GM21528 (cell line): ENCODE measurements around the gene GHRL.
"Not testable (repeated sequence)": the region's sequence is repeated elsewhere in the genome, so short reads cannot be mapped to it uniquely, and the experiment has no call there.

Source experiments
- ATAC-seq: cut with Tn5 transposase; IDR thresholded peaks from one replicate; pipeline ENCODE4 v1.9.1; 2021; ENCODE audit warnings: mild to moderate bottlenecking, moderate library complexity; ENCODE audit not compliant: unreplicated experiment, low FRiP score

GHRL gene

GRCh38 chr3:10279384-10280176 lies 13.2 kb downstream of the GHRL start:
- ATAC-seq: no peak

- no peak for ATAC-seq
Observed at GRCh38 chr3:10278501-10278900, 14.2 kb downstream of the GHRL start.

DNA sequence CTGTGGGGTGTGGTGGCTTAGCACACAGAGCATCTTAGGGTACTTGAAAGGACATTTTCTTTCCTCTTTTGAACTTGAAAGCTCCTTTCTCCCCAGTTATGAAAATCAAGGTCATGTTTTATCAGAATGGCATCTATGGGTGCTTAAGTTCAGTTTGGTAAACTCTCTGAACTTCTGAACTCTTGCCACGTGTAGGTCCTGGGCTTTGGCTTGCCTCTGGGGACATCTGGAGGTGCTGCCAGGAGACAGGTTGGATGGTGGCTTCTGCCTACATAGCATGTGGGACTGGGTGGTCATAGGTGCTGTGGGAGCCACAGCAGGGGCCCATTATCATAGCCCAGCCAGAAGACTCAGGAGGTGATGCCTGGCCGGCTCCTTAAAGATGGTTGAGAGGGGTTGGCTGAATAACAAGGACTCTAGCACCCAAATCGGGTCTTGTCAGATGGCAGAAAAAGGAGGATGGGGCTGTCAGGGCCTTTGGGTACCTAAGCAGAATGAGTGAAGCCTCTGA lies 15.6 kb downstream of the GHRL start:
- no peak for ATAC-seq

- ATAC-seq: no peak
Observed at GRCh38 chr3:10274601-10275000, 18.1 kb downstream of the GHRL start.

DNA sequence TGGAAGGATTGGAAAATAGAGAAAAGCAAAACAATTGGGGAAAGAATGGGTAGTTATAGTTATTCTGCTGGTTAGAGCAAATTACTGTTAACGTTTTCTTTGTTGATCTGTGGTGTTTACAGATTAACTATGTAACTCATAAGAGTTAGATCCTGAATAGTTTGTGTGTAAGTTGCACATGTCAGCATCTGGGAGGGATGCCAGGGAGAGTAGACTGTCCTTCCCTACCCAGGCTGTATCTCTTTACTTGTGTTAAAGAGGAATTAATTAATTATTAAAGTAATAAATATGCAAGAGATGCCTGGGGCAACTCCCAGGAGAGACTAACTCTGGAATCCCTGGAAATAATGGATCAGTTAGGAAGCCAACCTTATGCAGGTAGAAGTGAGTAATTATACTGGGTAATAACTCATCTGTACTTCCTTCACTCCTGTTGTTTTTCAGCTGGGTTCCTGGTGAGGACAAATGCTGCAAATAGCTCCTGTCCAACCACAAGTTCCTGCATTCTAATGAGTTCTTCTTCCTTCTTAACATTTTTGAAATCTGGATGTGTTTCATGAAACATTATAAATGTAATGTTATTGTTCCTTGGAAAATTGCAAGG lies 18.9 kb downstream of the GHRL start:
- no peak for ATAC-seq

DNA sequence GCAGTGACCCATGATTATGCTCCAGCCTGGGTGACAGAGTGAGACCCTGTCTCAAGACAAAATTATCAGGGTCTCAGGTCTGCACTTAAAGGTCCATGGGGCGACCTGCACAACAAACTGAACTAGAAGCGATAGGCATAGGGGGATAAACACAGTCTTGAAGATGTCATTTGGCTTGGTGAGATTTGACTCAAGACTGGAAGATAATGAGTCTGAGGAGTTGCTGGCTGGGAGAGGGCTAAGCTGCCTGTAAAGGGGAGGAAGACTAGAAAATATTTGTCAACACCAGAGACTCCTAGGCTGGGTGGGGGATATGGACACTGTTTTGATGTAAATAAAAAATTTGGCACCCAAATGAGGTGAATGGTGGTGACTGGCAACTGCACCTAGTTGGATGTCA lies 19.8 kb downstream of the GHRL start:
- ATAC-seq: no peak

GRCh38 chr3:10272476-10272875 lies 20.3 kb downstream of the GHRL start:
- ATAC-seq: not testable (repeated sequence)

DNA sequence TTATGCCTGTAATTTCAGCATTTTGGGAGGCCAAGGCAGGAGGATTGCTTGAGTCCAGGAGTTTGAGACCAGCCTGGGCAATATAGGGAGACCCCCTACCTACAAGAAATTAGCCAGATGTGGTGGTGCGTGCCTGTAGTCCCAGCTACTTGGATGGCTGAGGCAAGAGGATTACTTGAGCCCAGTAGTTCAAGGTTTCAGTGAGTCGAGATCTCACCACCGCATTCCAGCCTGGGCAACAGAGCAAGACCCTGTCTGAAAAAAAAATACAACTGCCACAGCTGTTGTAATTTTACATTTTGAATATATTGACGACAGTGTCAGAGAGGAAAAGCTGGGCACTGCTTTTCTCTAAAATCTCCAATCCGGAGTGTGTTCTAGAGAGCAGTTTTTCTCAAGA lies 23.3 kb downstream of the GHRL start:
- no peak for ATAC-seq

DNA sequence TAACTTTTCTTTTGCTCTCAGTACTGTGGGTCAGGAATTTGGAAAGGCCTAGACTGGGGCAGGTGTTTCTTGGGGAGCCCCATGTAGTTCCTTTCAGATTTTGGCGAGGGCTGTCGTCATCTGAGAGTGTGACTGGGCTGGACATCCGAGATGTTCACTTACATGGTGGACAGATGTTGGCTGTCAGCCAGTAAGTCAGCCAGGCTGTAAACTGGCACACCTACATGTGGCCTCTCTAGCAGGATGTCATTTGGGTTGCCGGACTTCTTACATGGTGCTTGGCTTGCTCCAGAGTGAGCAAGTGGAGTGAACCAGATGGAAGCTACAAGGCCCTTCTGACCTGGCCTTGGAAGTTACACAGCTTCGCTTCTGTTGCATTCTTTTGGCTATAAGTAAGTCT lies 23.8 kb downstream of the GHRL start:
- ATAC-seq: no peak

- no peak for ATAC-seq
Observed at GRCh38 chr3:10268116-10268515, 24.6 kb downstream of the GHRL start.

GRCh38 chr3:10266936-10267335 lies 25.8 kb downstream of the GHRL start:
- not testable (repeated sequence) for ATAC-seq

- ATAC-seq: no peak
Observed at GRCh38 chr3:10265833-10266232, 26.9 kb downstream of the GHRL start.

GRCh38 chr3:10263646-10264363 lies 28.9 kb downstream of the GHRL start:
- ATAC-seq: no peak

DNA sequence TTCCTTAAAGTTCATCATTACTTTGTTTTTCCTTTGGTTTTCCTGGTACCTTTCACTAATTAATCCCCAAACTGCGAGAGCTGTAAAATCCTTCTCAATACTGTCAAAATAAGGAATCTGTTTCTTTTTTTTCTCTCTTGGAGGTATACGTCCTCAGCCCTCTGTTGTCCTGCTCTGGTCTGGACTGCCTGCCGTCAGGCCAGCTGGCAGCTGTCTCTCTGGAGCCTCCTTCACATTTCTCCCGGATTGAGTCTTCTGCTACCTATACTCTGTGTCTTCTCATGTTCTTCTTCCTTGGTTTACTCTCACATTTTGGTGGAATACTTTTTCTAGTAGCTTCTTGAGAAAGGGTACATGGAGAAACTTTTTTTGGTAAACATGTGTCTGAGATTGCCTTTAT lies 30.7 kb downstream of the GHRL start:
- ATAC-seq: no peak

DNA sequence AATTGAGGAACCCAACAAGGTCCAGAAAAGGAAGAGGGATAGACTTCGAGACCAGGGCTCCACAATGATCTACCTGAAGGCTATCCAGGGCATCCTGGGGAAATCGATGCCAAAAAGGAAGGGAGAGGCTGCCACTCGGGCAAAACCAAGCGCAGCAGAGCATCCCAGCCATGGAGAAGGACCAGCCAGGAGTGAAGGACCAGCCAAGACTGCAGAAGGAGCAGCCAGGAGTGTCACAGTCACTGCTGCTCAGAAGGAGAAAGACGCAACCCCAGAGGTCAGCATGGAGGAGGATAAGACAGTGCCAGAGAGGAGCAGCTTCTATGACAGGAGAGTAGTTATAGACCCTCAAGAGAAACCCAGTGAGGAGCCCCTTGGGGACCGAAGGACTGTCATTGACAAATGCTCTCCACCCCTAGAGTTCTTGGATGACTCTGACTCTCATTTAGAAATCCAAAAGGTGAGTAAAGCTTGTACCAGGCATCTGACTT lies 32.5 kb downstream of the GHRL start:
- no peak for ATAC-seq

DNA sequence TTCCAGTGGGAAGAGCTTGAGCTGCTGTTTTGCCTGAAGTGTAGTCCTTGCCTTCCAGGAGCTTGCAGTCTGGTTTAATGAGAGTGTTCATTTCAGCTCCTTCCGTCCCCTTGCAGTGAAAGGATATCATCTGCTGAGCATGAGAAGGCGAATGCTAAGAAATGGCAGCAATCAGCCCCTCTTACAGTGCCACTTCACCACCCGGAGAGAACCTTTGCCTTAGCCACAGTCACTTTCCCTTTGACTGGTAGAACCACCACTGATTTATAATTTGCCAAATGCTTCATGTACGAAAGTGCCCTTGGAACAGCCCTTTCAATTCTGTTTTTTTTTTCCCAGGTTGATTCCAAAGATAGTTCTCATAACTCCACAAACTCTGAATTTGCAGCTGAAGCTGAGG lies 32.9 kb downstream of the GHRL start:
- no peak for ATAC-seq

DNA sequence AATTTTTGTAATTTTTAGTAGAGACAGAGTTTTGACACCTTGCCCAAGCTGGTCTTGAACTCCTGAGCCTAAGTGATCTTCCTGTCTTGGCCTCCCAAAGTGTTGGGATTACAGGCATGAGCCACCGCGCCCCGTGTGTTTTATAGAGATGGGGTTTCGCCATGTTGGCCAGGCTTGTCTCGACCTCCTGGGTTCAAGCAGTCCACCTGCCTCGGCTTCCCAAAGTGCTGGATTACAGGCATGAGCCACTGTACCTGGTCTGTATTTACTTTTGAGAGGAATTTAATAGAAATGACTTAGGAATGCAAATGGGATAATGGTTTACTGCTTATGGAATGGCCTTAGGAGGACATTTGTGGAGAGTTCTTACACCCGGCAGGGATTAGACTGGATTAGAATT lies 33.7 kb downstream of the GHRL start:
- ATAC-seq: no peak

GRCh38 chr3:10255835-10256234 lies 36.9 kb downstream of the GHRL start:
- no peak for ATAC-seq

DNA sequence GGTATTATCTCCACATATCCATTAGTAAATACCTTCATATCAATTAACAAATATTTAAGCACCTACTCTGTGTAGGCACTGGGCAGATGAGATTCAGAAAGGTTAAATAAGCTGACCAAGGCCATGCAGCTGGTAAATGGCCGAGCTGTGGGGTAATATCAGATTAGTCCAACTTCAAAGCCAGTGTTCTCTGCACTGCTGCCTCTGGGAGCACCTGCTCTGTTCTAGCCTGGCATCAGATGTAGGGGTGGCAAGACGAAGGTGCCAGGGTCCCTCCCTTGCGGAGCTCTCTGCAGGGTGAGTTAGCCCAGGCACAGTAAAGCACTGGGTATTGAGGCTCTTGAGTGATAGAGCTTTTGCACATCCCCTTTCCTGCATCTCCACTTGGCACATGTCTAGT lies 39.0 kb downstream of the GHRL start:
- no peak for ATAC-seq

GRCh38 chr3:10251006-10251405 lies 41.7 kb downstream of the GHRL start:
- ATAC-seq: no peak

GRCh38 chr3:10249833-10250232 lies 42.9 kb downstream of the GHRL start:
- no peak for ATAC-seq
